Measurements from ENCODE around the gene PCDH1.
A peak's percentile ranks its signal among the peaks of the same experiment; 100 is the strongest.

Gene PCDH1

DNA sequence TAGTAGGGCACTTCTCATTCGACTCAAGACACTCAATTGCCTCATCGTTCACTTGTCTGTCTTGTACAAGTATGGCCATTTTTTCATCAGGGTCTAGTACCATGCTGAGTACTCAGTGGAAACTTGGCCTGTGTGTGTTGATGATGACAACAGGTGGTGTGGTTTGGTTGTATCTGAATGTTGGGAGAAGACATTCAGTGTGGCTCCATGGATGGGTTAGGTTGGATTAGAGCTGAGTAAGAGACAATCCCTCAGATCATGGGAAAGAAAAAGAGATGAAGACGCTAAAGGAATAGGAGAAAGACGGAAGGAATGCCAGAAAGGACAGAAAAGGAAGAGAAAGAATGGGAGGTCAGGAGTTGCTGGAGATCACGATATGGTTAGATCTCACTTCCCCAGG is 17.0 kb downstream of the PCDH1 start:
- no peak for TF ChIP-seq ZNF274 (IDR thresholded peaks at IDR 0.05; ENCODE audit: low read depth, low read length)
- H3K4me3 ChIP-seq (ENCODE audit: low read length) = no peak overlapping the region

GRCh38 chr5:141858079-141858765 is 20.0 kb downstream of the PCDH1 start:
- no peak for TF ChIP-seq ZNF274 (IDR thresholded peaks at IDR 0.05; ENCODE audit: low read depth, low read length)
- H3K4me3 ChIP-seq (ENCODE audit: low read length) = no peak overlapping the region

DNA sequence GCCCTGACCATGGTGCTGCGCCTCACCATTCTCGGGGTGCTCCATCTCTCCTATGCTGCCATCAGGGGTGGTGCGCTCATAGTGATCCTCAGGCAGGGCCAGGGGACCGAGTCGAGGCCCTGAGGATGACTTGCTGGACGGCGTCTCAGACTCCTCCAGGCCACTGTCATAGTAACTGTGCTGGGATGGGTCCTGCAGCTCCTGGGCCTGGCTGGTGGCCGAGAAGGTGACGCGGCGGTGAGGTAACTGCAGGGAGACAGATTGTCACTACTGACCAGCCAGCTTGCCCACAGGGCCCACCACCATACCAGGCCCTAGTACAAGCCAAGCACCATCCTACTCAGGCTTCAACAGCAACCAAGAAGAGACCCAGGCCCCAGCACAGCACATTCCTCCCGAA is 21.0 kb downstream of the PCDH1 start:
- no peak overlapping the region for H3K4me3 ChIP-seq (ENCODE audit: low read length)
- no peak for TF ChIP-seq ZNF274 (IDR thresholded peaks at IDR 0.05; ENCODE audit: low read depth, low read length)

GRCh38 chr5:141856037-141856790 is 22.0 kb downstream of the PCDH1 start:
- TF ChIP-seq ZNF274 (IDR thresholded peaks at IDR 0.05; ENCODE audit: low read depth, low read length) = no peak
- H3K4me3 ChIP-seq (ENCODE audit: low read length) = no peak overlapping the region

GRCh38 chr5:141855265-141856036 is 22.8 kb downstream of the PCDH1 start:
- H3K4me3 ChIP-seq (ENCODE audit: low read length) = no peak overlapping the region
- TF ChIP-seq ZNF274 (IDR thresholded peaks at IDR 0.05; ENCODE audit: low read depth, low read length) = no peak

DNA sequence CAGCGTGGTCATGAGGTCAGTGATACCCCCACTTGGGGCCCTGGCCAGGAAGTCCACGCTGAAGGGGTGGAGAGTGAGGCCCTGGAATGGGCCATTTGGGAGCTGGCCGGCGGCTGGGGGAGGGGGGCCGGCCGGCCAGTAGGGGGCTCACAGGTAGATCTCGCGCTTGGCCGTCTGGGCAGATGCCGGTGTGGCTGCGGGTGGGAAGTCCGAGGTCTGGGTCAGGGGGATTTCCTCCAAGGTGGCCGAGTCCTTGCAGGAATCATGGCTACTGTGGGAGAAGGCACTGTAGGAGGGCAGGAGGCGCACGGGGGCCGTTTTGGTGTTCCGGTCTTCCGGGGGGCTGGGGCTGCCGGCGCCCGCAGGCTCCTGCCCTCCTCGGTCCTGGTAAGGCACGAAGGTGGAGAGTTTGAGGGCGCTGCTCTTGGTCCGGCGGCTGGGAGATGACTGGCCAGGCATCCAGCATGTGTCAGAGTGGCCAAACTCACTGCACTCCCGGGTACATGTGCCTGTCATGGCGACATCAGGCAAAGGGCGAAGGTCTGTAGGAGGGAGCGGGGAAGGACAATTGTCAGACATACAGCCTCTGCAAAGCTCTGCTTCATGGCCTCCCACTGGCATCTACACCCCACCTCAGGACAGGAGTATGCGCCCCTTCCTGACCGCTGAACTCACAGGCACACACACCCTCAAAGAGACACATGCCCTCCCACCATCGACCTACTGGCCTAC is 24.1 kb downstream of the PCDH1 start:
- no peak overlapping the region for H3K4me3 ChIP-seq (ENCODE audit: low read length)
- no peak for TF ChIP-seq ZNF274 (IDR thresholded peaks at IDR 0.05; ENCODE audit: low read depth, low read length)

GRCh38 chr5:141852448-141852847 is 25.8 kb downstream of the PCDH1 start:
- TF ChIP-seq ZNF274 (IDR thresholded peaks at IDR 0.05; ENCODE audit: low read depth, low read length) = no peak
- no peak overlapping the region for H3K4me3 ChIP-seq (ENCODE audit: low read length)

DNA sequence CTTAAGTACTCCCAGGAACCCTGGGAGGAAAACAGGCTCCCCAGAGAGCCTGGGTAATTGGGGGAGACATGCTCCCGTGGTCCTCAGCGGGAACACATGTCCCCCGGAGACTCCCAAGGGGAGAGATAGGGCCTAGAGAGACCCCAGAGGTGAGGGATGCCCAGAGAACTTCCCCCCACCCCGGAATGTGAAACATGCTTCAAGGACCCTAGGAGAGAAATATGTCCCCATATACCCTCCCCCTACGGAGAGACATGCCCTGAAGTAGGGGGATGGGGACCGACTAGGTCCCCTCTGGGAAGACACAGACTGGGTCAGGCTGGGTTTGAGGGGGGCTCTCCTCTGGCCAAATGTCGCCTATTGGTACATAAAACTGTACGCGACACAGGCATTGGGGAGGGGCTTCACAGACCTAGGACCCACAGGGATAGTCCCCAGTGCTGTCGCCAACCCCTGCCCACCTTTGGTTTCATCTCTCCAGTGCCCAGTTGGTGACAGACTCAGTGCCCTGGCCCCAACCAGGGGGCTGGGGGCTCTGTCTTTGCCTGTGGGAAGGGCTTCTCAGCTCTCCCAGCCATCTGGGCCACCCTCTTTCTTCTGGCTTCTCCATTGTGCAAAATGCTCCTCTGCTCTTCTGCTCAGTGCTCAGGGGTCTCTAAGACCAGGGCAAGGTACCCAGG is 26.9 kb downstream of the PCDH1 start:
- H3K4me3 ChIP-seq (ENCODE audit: low read length) = no peak overlapping the region
- TF ChIP-seq ZNF274 (IDR thresholded peaks at IDR 0.05; ENCODE audit: low read depth, low read length) = no peak

- no peak for TF ChIP-seq ZNF274 (IDR thresholded peaks at IDR 0.05; ENCODE audit: low read depth, low read length)
- no peak overlapping the region for H3K4me3 ChIP-seq (ENCODE audit: low read length)
These were observed 27.4 kb downstream of the PCDH1 start for GRCh38 chr5:141850786-141851185.

- peak overlapping the region; percentile 53; the same call in 1 of the 2 replicates for H3K4me3 ChIP-seq (ENCODE audit: low read length)
- TF ChIP-seq ZNF274 (IDR thresholded peaks at IDR 0.05; ENCODE audit: low read depth, low read length) = no peak
These were observed 27.9 kb downstream of the PCDH1 start for GRCh38 chr5:141850244-141850768.

GRCh38 chr5:141849415-141850243 is 28.6 kb downstream of the PCDH1 start:
- TF ChIP-seq ZNF274 (IDR thresholded peaks at IDR 0.05; ENCODE audit: low read depth, low read length) = no peak

GRCh38 chr5:141848744-141849414 is 29.3 kb downstream of the PCDH1 start:
- no peak for TF ChIP-seq ZNF274 (IDR thresholded peaks at IDR 0.05; ENCODE audit: low read depth, low read length)
- H3K4me3 ChIP-seq (ENCODE audit: low read length) = peak overlapping the region; percentile 53; the same call in 1 of the 2 replicates

More at GRCh38 chr5:141849415-141850243, 28.6 kb downstream of the PCDH1 start:
- peak overlapping the region; percentile 53; the same call in 1 of the 2 replicates for H3K4me3 ChIP-seq (ENCODE audit: low read length)
